ENCODE data around the gene SKIL.

DNA sequence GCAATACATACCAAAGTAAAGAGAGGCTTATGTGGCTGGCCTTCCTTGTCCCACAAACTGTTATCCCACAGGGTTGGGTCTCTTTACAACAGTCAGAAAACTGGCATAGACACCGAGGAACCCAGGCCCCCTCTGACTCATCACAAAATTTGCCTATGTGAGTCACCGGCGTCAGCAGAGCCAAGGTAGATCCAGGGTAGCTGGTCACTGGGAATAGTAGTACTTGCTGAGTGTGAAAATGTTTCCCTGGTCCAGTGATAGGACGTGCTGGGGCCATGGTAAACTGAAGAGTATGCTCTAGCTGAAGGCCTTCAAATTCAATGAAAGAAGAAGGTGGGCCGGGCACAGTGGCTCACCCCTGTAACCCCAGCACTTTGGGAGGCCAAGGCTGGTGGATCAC is 27.1 kb upstream of the SKIL start:
- TF ChIP-seq CEBPB (IDR thresholded peaks at IDR 0.05) = no peak
- no peak for TF ChIP-seq RAD21 (IDR thresholded peaks at IDR 0.05; ENCODE audit: low read depth)
- TF ChIP-seq, protein P1, sequence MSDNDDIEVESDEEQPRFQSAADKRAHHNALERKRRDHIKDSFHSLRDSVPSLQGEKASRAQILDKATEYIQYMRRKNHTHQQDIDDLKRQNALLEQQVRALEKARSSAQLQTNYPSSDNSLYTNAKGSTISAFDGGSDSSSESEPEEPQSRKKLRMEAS (IDR thresholded peaks at IDR 0.05) = no peak
- TF ChIP-seq EP300 (IDR thresholded peaks at IDR 0.05; ENCODE audit: borderline replicate concordance) = no peak
- no peak for TF ChIP-seq FOXM1 (IDR thresholded peaks at IDR 0.05; ENCODE audit: borderline replicate concordance, low read depth)
- no peak for TF ChIP-seq TCF12 (IDR thresholded peaks at IDR 0.05; ENCODE audit: low read depth)
- TF ChIP-seq CREB1 (IDR thresholded peaks at IDR 0.05; ENCODE audit: low read depth) = no peak
- TF ChIP-seq TEAD4 (IDR thresholded peaks at IDR 0.05) = no peak
- TF ChIP-seq YY1 (IDR thresholded peaks at IDR 0.05; ENCODE audit: low read depth) = no peak
- no peak for TF ChIP-seq EGR1 (IDR thresholded peaks at IDR 0.05)
- TF ChIP-seq, protein P2, sequence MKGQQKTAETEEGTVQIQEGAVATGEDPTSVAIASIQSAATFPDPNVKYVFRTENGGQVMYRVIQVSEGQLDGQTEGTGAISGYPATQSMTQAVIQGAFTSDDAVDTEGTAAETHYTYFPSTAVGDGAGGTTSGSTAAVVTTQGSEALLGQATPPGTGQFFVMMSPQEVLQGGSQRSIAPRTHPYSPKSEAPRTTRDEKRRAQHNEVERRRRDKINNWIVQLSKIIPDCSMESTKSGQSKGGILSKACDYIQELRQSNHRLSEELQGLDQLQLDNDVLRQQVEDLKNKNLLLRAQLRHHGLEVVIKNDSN (IDR thresholded peaks at IDR 0.05) = no peak
- TF ChIP-seq TAF1 (IDR thresholded peaks at IDR 0.05; ENCODE audit: low read depth) = no peak
